ELF-1 (cell line): ENCODE results near the gene NAPG.
"Not testable (repeated sequence)": the region's sequence is repeated elsewhere in the genome, so short reads cannot be mapped to it uniquely, and the experiment has no call there.

Experiments used
- DNase-seq: peaks from one replicate; pipeline ENCODE4 v3.0.0-alpha.2; 2016; ENCODE audit warnings: low read depth, low spot score

The NAPG gene

DNA sequence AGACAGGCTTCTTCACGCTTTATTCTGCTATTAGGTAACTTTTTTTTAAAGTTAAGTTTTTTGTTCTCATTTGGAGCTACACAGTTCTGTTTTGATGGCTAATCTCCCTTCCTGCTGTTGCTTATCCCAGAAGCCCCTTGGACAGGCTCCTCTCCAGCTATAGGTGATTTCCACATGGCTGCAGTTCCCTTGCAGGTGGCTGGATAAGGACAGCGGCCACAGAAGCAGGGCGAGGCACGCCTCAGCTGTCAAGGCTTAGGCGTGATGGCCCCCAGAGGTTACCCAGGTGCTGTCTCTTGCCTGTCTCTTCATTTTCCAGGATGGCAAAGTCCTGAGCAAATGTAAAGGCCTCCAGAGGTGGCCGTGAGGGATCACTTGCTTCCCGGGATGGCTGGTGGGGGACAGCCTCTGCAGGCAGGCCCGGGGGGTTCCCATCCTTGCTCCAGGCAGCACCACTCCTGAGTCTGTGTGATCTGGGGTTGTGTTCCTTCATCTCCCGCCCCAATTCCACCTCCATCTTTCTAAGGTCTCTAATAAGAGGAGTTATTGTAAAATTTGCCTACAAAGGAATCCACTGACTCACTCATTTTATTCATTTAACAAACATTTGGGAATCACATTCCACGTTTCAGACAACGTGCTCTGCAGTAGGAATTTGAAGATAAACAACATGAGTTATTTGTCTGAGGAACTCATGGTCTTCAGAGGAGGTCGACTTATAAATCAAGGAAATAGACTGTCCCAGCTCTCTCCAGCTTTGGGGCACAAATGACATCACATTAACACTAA is 53.4 kb downstream of the NAPG start:
- DNase-seq, result no peak

DNA sequence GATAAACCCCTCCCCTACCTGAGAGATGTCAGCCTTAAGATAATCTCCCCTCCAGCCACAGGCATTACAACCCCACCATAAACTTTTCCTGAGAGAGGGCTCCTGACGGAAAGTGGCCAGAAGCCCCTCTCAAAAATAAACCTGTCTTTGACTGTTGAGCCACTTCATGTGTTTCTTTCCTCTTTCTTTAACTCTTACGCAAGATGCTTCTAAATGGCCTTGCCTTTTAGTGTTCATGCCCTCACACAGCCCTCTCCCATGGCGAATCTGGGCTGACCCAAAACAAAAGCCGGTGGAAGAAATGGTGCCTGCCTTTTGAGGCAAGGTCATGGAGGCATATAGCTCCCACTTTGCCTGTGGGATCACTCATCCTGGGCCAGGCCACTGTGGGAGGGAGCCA is 54.4 kb downstream of the NAPG start:
- DNase-seq, result no peak

DNA sequence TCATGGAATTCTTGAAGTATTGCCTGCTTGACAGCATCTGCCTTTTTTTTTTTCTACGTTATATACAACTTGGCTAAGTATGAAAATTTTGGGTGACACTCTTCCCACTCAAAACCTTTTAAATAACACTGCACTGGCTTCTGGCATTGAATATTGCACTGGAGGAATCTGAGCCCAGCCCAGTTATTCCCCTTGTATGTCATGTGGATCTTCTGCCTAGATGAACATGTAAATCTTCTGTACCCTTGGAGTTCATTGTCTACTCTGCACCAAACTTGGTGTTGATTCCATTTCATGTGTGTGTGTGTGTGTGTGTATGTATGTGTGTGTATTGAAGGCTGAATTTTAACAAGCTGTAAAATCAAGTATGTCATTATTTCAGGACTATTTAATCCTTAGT is 59.4 kb downstream of the NAPG start:
- no peak for DNase-seq

DNA sequence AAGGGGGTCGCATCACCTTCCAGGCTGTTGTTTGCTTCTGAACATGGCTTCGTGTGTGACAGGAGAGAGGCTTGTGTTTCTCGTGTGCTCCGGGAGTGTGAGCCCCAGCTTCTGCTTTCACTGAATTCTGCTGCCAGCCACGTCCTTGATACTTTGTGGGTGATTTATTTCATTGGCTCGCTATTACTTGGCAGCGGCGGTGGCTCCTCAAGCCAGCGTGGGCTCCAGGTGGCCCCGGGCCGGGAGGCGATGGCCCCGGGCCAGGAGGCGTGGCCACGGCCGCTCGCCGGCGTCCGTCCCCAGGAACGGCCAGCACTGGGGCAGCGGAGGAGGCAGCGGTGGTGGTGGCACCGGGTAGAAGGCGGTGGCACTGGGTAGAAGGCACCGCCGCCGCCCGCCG is 63.1 kb downstream of the NAPG start:
- no peak for DNase-seq

DNA sequence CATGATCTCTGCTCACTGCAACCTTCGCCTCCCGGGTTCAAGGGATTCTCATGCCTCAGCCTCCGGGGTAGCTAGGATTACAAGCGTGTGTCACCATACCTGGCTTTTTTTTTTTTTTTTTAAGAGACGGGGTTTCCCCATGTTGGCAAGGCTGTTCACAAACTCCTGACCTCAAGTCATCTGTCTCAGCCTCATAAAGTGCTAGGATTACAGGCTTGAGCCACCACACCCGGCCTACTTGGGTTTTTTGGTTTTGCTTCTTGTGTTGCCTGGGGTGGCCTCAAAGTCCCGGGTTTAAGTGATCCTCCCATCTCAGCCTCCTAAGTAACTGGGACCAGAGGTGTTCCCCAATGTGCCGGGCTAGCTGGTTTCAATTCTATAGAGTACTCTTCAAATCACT is 64.6 kb downstream of the NAPG start:
- DNase-seq, result no peak

DNA sequence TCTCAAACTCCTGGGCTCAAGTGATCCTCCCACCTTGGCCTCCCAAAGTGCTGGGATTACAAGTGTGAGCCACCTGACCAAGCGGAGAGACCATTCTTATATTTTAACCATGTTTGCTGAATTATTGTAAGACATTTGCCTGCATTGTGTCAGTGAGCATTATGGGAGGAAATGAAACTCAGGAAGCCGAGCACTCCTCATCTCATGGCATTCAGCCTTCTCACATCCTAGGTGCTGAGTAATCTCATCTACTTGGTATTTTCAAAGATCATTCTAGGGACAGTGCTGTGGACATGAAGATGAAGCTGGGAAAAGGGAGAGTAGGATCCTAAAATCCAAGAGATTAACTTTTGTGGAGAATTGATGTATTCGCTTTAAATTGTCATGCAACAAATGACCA is 66.1 kb downstream of the NAPG start:
- no peak for DNase-seq

DNA sequence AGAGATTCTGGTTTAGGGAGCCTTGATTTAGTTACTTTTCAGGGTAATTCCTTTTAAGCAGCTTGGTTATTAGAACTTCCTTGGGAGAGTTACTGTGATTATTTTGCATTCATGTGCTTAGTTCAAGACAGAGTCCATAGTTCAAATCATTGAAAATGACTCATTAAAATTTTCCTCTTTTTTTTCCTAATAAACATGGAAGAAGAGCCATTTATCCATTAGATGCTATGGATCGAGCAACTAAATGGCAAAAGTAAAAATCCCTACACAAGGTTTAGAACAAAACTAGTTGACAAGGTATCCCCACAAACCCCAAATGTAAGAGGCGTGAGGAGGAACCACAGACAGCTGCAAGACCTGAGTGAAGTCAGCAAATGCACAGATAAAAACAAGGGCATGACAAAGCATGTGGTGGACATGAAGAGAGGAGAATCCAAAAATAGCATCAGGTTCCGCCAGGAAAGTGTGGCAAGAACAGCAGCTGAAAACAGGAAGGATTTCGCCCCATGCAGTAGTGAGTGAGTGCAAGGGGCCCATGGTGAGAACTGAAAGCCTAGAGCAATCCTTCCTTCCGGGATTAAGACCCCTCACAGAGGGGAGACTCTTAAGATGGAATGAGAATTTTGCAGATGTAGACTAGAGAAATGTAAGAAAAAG is 67.7 kb downstream of the NAPG start:
- DNase-seq, result not testable (repeated sequence)

DNA sequence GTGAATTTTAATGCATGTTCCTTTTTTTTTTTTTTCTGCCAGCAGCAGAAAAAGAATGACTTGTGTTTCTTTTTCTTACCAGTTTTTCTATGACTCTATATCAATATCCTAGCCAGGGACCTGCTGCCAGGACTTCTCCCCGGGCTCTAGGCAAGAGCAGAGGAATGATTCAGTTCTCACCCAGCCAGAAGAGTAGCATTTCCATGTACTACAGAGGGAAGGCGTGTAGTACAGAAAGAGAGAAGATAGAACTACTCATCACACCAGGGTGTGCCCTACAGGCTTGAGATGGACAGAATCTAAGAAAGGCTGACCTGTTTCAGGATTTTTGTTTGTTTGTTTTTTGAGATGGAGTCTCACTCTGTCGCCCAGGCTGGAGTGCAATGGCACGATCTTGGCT is 70.1 kb downstream of the NAPG start:
- not testable (repeated sequence) for DNase-seq

DNA sequence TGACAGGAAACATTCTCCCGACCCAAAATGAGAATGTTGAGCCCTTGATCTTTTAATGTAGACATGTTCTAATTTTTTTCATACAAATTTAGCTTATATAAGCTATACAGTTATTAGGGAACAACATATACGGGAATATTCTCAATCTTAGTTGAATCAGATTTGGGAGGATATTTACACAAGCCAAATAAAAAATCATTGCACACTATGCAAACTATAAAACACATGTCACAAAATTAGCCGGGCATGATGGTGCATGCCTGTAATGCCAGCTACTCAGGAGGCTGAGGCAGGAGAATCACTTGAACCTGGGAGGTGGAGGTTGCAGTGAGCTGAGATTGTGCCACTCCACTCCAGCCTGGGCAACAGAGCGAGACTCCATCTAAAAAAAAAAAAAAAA is 71.9 kb downstream of the NAPG start:
- not testable (repeated sequence) for DNase-seq

DNA sequence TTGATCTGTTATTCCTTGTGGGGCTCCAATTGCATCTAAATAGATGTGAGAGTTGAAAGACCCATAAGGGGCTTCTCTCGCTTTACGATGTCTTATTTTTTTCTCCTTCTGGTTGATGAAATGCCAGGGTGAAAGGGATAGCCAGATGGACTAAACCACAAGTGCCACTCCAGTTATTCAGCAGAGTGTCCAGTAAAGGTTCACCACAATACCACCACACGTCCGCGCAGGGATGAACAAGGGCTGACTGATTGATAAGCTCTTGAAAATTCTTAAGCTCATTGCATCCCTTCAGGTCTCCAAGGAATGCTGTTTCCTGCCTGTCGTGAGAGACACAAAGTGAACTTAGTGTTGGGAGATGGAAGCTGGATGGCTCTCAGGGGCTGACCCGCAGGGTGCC is 74.9 kb downstream of the NAPG start:
- DNase-seq, result not testable (repeated sequence)
